HEK293 (cell line): ENCODE results near the gene GNB2.
A peak's percentile ranks its signal among the peaks of the same experiment; 100 is the strongest.

ENCODE experiments used
- CTCF ChIA-PET: fragments of 350-600 bp; formaldehyde crosslinking; extraction: SDS; loops from one replicate; lab custom pipeline; 2021; ENCODE audit warnings: antibody characterized with exemption; lab: Yijun Ruan, JAX
- POLR2A ChIA-PET: fragments of 300-600 bp; formaldehyde crosslinking; extraction: SDS; loops from one replicate; lab custom pipeline; 2020; ENCODE audit warnings: antibody characterized with exemption, inconsistent platforms; lab: Yijun Ruan, JAX
- H3K27ac ChIP-seq: fragments of 200-500 bp; sonication (Bioruptor generic); 2 replicates; pipeline ENCODE4 v1.5.1; 2014; ENCODE audit warnings: low read depth, low read length, control low read depth, inconsistent platforms; ENCODE audit errors: extremely low read depth
- H3K36me3 ChIP-seq, 2 experiments: fragments of 200-500 bp in 1 of 2; sonication (Bioruptor generic) in 1 of 2; 1 replicate in 1 of 2; 2 replicates in 1 of 2; pipeline ENCODE4 v1.5.1; 2014 to 2017; ENCODE audit warnings: inconsistent platforms in 2 of 2, low read length in 2 of 2; ENCODE audit not compliant: control insufficient read depth in 2 of 2, insufficient read depth in 1 of 2
- H3K4me1 ChIP-seq: fragments of 200-500 bp; sonication (Bioruptor generic); 2 replicates; pipeline ENCODE4 v1.5.1; 2014; ENCODE audit warnings: mild to moderate bottlenecking, low read length, inconsistent platforms; ENCODE audit not compliant: control insufficient read depth, insufficient read depth
- H3K4me3 ChIP-seq: 2 replicates; pipeline ENCODE4 v1.5.1; 2011; ENCODE audit warnings: low read depth, mild to moderate bottlenecking, control low read depth, low read length, moderate library complexity
- H3K9me3 ChIP-seq: fragments of 200-500 bp; sonication (Bioruptor generic); 2 replicates; pipeline ENCODE4 v1.5.1; 2014; ENCODE audit warnings: low read depth, low read length, inconsistent platforms; ENCODE audit not compliant: control insufficient read depth, insufficient read depth
- GLIS2 ChIP-seq: fragments of 450-650 bp; formaldehyde crosslinking; IDR thresholded peaks from 2 replicates; pipeline ENCODE4 v1.5.1; 2016; ENCODE audit warnings: missing biosample characterization, missing genetic modification characterization
- KLF10 ChIP-seq: fragments of 450-650 bp; IDR thresholded peaks from 2 replicates; pipeline ENCODE4 v1.5.1; 2018; ENCODE audit warnings: missing biosample characterization, mild to moderate bottlenecking, missing genetic modification characterization
- KLF7 ChIP-seq: fragments of 450-650 bp; formaldehyde crosslinking; IDR thresholded peaks from 2 replicates; pipeline ENCODE4 v1.5.1; 2016; ENCODE audit warnings: missing biosample characterization, missing genetic modification characterization, borderline replicate concordance
- KLF8 ChIP-seq: fragments of 450-650 bp; formaldehyde crosslinking; IDR thresholded peaks from 2 replicates; pipeline ENCODE4 v1.5.1; 2016; ENCODE audit warnings: missing biosample characterization, missing genetic modification characterization
- MZF1 ChIP-seq: fragments of 450-650 bp; formaldehyde crosslinking; IDR thresholded peaks from 2 replicates; pipeline ENCODE4 v1.5.1; 2017; ENCODE audit warnings: missing biosample characterization, missing genetic modification characterization, borderline replicate concordance
- SP2 ChIP-seq: fragments of 450-650 bp; formaldehyde crosslinking; IDR thresholded peaks from 2 replicates; pipeline ENCODE4 v1.5.1; 2016; ENCODE audit warnings: missing biosample characterization, missing genetic modification characterization
- SP7 ChIP-seq: fragments of 450-650 bp; formaldehyde crosslinking; IDR thresholded peaks from 2 replicates; pipeline ENCODE4 v1.5.1; 2016; ENCODE audit warnings: missing biosample characterization, missing genetic modification characterization
- ZEB2 ChIP-seq: fragments of 450-650 bp; formaldehyde crosslinking; IDR thresholded peaks from 2 replicates; pipeline ENCODE4 v1.5.1; 2016; ENCODE audit warnings: missing biosample characterization, missing genetic modification characterization
- ZFHX2 ChIP-seq: fragments of 450-650 bp; formaldehyde crosslinking; conservative IDR thresholded peaks from 2 replicates; pipeline ENCODE4 v1.5.1; 2016; ENCODE audit warnings: missing biosample characterization, missing genetic modification characterization
- ZNF16 ChIP-seq: fragments of 450-650 bp; formaldehyde crosslinking; IDR thresholded peaks from 2 replicates; pipeline ENCODE4 v1.5.1; 2016; ENCODE audit warnings: low read depth, missing biosample characterization, missing genetic modification characterization
- ZNF211 ChIP-seq: fragments of 450-650 bp; formaldehyde crosslinking; IDR thresholded peaks from 2 replicates; pipeline ENCODE4 v1.5.1; 2016; ENCODE audit warnings: low read depth, missing biosample characterization, missing genetic modification characterization
- ZNF341 ChIP-seq: fragments of 450-650 bp; formaldehyde crosslinking; IDR thresholded peaks from 2 replicates; pipeline ENCODE4; 2016; ENCODE audit warnings: low read depth, missing biosample characterization, missing genetic modification characterization
- ZNF366 ChIP-seq: fragments of 450-650 bp; formaldehyde crosslinking; conservative IDR thresholded peaks from 2 replicates; pipeline ENCODE4 v1.5.1; 2016; ENCODE audit warnings: missing biosample characterization, missing genetic modification characterization
- ZNF394 ChIP-seq: fragments of 450-650 bp; formaldehyde crosslinking; IDR thresholded peaks from 2 replicates; pipeline ENCODE4 v1.5.1; 2016; ENCODE audit warnings: missing biosample characterization, missing genetic modification characterization, mild to moderate bottlenecking, moderate library complexity, borderline replicate concordance
- ZNF521 ChIP-seq: fragments of 450-650 bp; formaldehyde crosslinking; IDR thresholded peaks from 2 replicates; pipeline ENCODE4 v1.5.1; 2017; ENCODE audit warnings: missing biosample characterization, mild to moderate bottlenecking, missing genetic modification characterization
- ZNF600 ChIP-seq: fragments of 450-650 bp; formaldehyde crosslinking; IDR thresholded peaks from 2 replicates; pipeline ENCODE4 v1.5.1; 2016; ENCODE audit warnings: missing biosample characterization, missing genetic modification characterization
- ZNF76 ChIP-seq: fragments of 450-650 bp; formaldehyde crosslinking; IDR thresholded peaks from 2 replicates; pipeline ENCODE4; 2016; ENCODE audit warnings: low read depth, missing biosample characterization, missing genetic modification characterization, borderline replicate concordance
- TF ChIP-seq, protein P1 (sequence below): fragments of 450-650 bp; formaldehyde crosslinking; IDR thresholded peaks from 2 replicates; pipeline ENCODE4 v1.5.1; 2016; ENCODE audit warnings: missing biosample characterization, missing genetic modification characterization
- TF ChIP-seq, protein P2 (sequence below): fragments of 450-650 bp; formaldehyde crosslinking; IDR thresholded peaks from 2 replicates; pipeline ENCODE4 v1.5.1; 2016; ENCODE audit warnings: missing biosample characterization, missing genetic modification characterization
- TF ChIP-seq, protein P3 (sequence below): fragments of 450-650 bp; formaldehyde crosslinking; IDR thresholded peaks from 2 replicates; pipeline ENCODE4 v1.5.1; 2017; ENCODE audit warnings: missing biosample characterization, missing genetic modification characterization
- TF ChIP-seq, protein P4 (sequence below): fragments of 450-650 bp; formaldehyde crosslinking; IDR thresholded peaks from 2 replicates; pipeline ENCODE4 v1.5.1; 2016; ENCODE audit warnings: missing biosample characterization, missing genetic modification characterization
- TF ChIP-seq, protein P5 (sequence below): fragments of 450-650 bp; formaldehyde crosslinking; IDR thresholded peaks from 2 replicates; pipeline ENCODE4 v1.5.1; 2016; ENCODE audit warnings: missing biosample characterization, missing genetic modification characterization

Gene GNB2

DNA sequence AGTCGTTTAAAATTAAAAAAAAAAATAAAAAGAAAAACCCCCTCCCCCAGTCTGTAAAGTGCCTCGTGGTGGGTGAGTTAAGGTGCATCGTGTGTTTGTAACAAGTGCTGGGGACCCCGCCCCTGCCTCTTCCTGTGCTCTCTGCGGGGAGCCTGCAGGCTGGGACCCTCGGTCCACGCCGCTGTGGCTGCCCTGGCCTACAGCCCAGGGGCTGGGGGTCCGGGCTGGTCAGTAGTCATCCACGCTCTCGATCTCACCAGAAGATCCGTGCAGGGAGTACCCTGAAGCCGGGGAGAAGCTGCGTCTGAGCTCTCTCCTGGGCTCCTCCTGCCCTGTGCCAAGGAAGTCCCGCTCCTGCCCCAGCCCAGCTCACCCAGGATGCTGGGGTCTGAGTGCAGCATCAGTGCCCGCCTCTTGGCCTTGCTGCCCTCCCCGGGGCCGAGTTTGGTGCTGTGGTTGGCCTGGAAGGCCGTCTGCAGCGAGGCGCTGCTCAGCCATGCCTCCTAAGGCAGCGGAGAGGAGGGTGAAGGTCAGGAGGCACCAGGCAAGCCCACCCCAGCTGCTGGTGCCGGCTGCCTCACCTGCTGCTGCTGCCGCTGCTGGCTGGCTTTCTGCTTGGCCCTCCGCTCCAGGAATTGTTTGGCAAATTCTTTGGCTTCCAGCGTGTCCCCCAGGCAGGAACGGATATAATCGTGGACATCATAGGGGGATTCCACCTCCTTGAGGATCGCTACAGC lies 8.1 kb downstream of the GNB2 start:
- no peaks in the 10 kb centered on the region for H3K9me3 ChIP-seq
- H3K36me3 ChIP-seq: peaks cover 0 to 91% of the 10 kb centered on the region in 2 experiments; a peak in 2 of 3 replicates
- 0 out of 2 replicates have a peak overlapping the region, but pooled peaks have one; percentile 2 for H3K27ac ChIP-seq
- peaks cover 6% of the 10 kb centered on the region; the same call in 1 of the 2 replicates for H3K4me1 ChIP-seq
- no peak overlapping the region for H3K4me3 ChIP-seq
- ChIA-PET CTCF (interaction anchor here (0.6 to 8.4 kb wide), 2 partner anchors 10 to 683 kb away, joined by 3 to 77 read pairs; no protein-coding TSS in a partner anchor), POLR2A (interaction anchor here (1.2 to 1.7 kb wide), 2 partner anchors 96 to 113 kb away, joined by 3 to 8 read pairs; partner anchors contain the start of genes FBXO24 and LRCH4)
- TF ChIP-seq ZNF394 (tag by site-specific recombination): peak; percentile 98
- TF ChIP-seq, protein P1, sequence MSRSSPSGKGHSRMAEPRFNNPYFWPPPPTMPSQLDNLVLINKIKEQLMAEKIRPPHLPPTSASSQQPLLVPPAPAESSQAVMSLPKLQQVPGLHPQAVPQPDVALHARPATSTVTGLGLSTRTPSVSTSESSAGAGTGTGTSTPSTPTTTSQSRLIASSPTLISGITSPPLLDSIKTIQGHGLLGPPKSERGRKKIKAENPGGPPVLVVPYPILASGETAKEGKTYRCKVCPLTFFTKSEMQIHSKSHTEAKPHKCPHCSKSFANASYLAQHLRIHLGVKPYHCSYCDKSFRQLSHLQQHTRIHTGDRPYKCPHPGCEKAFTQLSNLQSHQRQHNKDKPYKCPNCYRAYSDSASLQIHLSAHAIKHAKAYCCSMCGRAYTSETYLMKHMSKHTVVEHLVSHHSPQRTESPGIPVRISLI (tag by site-specific recombination): 0 out of 2 replicates have a peak, but pooled peaks have one; percentile 1
- TF ChIP-seq KLF8 (tag by site-specific recombination): 0 out of 2 replicates have a peak, but pooled peaks have one; percentile 10
- TF ChIP-seq MZF1: no peak
- no peak for TF ChIP-seq ZNF16
- TF ChIP-seq SP2 (tag by site-specific recombination): peak; percentile 27
- peak; percentile 58; the same call in 1 of the 2 replicates for TF ChIP-seq ZNF600 (tag by site-specific recombination)

DNA sequence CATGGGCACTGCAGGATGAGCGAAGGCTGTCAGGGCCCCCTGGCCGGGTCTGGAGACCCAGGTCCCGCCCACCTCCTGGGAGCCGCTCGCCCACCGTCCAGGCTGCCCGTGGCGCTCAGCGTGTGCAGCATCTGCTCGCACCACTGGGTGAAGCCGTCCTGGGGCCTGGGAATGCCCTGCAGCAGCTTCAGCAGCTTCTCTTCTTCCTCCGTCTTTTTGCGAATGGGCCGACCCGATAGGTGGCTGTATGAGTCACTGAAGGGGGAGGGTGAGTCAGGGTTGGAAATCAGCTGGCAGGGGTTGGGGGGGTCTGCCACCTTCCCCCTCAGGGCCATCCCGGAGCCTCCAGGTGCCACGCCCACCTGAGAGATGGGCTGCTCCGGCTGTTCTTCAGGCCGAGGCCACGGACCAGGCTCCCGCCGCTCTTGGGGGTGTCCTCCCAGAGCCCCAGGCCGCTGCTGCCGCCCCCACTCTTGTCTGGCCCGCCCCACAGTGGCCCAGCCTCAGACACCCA lies 8.7 kb downstream of the GNB2 start:
- Histone ChIP-seq H3K9me3 (no peaks in the 10 kb centered on the region), H3K4me3 (no peak overlapping the region), H3K36me3 (peaks cover 0 to 91% of the 10 kb centered on the region in 2 experiments; a peak in 2 of 3 replicates), H3K27ac (0 out of 2 replicates have a peak overlapping the region, but pooled peaks have one; percentile 2), H3K4me1 (peaks cover 6% of the 10 kb centered on the region; the same call in 1 of the 2 replicates)
- POLR2A ChIA-PET: interaction anchor here (1.4 kb wide), 1 partner anchor 10 kb away, joined by 5 read pairs; no protein-coding TSS in a partner anchor
- CTCF ChIA-PET: interaction anchor here (0.6 to 8.4 kb wide), 4 partner anchors 9 to 682 kb away, joined by 3 to 77 read pairs (median 7); no protein-coding TSS in a partner anchor
- TF ChIP-seq ZEB2 (tag by site-specific recombination) (0 out of 2 replicates have a peak, but pooled peaks have one; percentile 18), ZNF76 (tag by site-specific recombination) (no peak), KLF8 (tag by site-specific recombination) (peak; percentile 70), SP7 (tag by site-specific recombination) (peak; percentile 37; the same call in 1 of the 2 replicates), ZNF211 (no peak), ZNF521 (tag by site-specific recombination) (no peak), ZFHX2 (tag by site-specific recombination) (peak; percentile 68), KLF10 (tag by site-specific recombination) (peak; percentile 69; the same call in 1 of the 2 replicates), KLF7 (tag by site-specific recombination) (0 out of 2 replicates have a peak, but pooled peaks have one; percentile 8), ZNF366 (0 out of 2 replicates have a peak, but pooled peaks have one; percentile 29), GLIS2 (tag by site-specific recombination) (peak; percentile 73), ZNF341 (tag by site-specific recombination) (no peak)
- TF ChIP-seq, protein P2, sequence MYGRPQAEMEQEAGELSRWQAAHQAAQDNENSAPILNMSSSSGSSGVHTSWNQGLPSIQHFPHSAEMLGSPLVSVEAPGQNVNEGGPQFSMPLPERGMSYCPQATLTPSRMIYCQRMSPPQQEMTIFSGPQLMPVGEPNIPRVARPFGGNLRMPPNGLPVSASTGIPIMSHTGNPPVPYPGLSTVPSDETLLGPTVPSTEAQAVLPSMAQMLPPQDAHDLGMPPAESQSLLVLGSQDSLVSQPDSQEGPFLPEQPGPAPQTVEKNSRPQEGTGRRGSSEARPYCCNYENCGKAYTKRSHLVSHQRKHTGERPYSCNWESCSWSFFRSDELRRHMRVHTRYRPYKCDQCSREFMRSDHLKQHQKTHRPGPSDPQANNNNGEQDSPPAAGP (tag by site-specific recombination): 0 out of 2 replicates have a peak, but pooled peaks have one; percentile 48
- TF ChIP-seq, protein P3, sequence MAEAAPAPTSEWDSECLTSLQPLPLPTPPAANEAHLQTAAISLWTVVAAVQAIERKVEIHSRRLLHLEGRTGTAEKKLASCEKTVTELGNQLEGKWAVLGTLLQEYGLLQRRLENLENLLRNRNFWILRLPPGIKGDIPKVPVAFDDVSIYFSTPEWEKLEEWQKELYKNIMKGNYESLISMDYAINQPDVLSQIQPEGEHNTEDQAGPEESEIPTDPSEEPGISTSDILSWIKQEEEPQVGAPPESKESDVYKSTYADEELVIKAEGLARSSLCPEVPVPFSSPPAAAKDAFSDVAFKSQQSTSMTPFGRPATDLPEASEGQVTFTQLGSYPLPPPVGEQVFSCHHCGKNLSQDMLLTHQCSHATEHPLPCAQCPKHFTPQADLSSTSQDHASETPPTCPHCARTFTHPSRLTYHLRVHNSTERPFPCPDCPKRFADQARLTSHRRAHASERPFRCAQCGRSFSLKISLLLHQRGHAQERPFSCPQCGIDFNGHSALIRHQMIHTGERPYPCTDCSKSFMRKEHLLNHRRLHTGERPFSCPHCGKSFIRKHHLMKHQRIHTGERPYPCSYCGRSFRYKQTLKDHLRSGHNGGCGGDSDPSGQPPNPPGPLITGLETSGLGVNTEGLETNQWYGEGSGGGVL: peak; percentile 95
- TF ChIP-seq, protein P4, sequence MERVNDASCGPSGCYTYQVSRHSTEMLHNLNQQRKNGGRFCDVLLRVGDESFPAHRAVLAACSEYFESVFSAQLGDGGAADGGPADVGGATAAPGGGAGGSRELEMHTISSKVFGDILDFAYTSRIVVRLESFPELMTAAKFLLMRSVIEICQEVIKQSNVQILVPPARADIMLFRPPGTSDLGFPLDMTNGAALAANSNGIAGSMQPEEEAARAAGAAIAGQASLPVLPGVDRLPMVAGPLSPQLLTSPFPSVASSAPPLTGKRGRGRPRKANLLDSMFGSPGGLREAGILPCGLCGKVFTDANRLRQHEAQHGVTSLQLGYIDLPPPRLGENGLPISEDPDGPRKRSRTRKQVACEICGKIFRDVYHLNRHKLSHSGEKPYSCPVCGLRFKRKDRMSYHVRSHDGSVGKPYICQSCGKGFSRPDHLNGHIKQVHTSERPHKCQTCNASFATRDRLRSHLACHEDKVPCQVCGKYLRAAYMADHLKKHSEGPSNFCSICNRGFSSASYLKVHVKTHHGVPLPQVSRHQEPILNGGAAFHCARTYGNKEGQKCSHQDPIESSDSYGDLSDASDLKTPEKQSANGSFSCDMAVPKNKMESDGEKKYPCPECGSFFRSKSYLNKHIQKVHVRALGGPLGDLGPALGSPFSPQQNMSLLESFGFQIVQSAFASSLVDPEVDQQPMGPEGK (tag by site-specific recombination): peak; percentile 69
- TF ChIP-seq, protein P5, sequence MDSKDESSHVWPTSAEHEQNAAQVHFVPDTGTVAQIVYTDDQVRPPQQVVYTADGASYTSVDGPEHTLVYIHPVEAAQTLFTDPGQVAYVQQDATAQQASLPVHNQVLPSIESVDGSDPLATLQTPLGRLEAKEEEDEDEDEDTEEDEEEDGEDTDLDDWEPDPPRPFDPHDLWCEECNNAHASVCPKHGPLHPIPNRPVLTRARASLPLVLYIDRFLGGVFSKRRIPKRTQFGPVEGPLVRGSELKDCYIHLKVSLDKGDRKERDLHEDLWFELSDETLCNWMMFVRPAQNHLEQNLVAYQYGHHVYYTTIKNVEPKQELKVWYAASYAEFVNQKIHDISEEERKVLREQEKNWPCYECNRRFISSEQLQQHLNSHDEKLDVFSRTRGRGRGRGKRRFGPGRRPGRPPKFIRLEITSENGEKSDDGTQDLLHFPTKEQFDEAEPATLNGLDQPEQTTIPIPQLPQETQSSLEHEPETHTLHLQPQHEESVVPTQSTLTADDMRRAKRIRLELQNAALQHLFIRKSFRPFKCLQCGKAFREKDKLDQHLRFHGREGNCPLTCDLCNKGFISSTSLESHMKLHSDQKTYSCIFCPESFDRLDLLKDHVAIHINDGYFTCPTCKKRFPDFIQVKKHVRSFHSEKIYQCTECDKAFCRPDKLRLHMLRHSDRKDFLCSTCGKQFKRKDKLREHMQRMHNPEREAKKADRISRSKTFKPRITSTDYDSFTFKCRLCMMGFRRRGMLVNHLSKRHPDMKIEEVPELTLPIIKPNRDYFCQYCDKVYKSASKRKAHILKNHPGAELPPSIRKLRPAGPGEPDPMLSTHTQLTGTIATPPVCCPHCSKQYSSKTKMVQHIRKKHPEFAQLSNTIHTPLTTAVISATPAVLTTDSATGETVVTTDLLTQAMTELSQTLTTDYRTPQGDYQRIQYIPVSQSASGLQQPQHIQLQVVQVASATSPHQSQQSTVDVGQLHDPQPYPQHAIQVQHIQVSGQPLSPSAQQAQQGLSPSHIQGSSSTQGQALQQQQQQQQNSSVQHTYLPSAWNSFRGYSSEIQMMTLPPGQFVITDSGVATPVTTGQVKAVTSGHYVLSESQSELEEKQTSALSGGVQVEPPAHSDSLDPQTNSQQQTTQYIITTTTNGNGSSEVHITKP (tag by site-specific recombination): peak; percentile 74
